ENCODE data around the gene IGFL3.
A peak's percentile ranks its signal among the peaks of the same experiment; 100 is the strongest.
"Not testable (repeated sequence)": the region's sequence is repeated elsewhere in the genome, so short reads cannot be mapped to it uniquely, and the experiment has no call there.

Gene IGFL3

DNA sequence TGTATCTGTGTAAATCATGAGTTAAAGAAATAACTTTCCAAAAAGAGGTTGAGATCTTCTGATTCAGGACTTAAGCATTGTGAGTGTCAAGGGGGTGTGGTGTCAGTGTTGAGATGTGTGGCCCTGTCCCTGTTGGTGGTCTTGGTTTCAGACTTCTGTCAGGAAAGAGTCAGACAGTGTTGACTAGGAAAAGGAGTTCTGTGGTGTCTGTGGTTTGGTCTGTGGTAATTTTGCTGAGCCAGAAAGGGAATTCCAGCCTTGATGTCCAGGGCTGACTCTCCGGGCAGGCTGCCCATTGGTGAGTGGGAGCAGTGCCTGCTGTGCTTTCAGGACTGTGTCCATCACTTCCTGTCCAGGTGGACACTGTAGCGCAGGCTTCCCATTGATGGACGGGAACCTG lies 43.9 kb downstream of the IGFL3 start:
- no peak for TF ChIP-seq JUND (IDR thresholded peaks at IDR 0.05; ENCODE audit: low read depth)
- no peak for DNase-seq (ENCODE audit: low read depth in 1 of 2, low spot score in 1 of 2)
- in situ Hi-C loops (cut with HindIII; ENCODE audit: low pct_unique_long_range_greater_than_20kb, low sequenced_read_pairs) = no loop called here

DNA sequence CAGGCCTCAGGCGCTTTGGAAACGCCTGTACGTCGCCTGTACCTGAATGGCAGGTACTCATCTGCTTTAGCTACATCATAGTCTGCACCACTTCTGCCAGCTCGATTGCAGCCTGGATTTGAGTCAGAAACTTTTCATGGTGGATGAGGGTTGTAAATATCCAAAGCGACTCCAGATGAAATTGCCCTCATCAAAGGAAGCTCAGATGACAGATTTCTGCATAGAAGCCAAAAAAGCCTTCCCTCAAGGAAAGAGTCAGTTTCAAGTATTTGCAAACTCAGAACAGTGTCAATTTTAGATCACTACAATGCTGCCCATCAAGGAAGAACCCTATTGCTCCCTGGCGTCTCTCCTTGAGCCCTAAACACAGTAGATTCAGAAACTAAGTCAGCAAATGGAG lies 44.9 kb downstream of the IGFL3 start:
- in situ Hi-C loops (cut with HindIII; ENCODE audit: low pct_unique_long_range_greater_than_20kb, low sequenced_read_pairs) = no loop called here
- no peak for DNase-seq (ENCODE audit: low read depth in 1 of 2, low spot score in 1 of 2)
- TF ChIP-seq JUND (IDR thresholded peaks at IDR 0.05; ENCODE audit: low read depth) = no peak

GRCh38 chr19:46078573-46079332 lies 45.7 kb downstream of the IGFL3 start:
- in situ Hi-C loops (cut with HindIII; ENCODE audit: low pct_unique_long_range_greater_than_20kb, low sequenced_read_pairs) = not testable (repeated sequence)
- DNase-seq (ENCODE audit: low read depth in 1 of 2, low spot score in 1 of 2) = peak; percentile 43 to 76

GRCh38 chr19:46077815-46078167 lies 46.7 kb downstream of the IGFL3 start:
- in situ Hi-C loops (cut with HindIII; ENCODE audit: low pct_unique_long_range_greater_than_20kb, low sequenced_read_pairs) = no loop called here
- DNase-seq (ENCODE audit: low read depth in 1 of 2, low spot score in 1 of 2) = no peak
- no peak for TF ChIP-seq JUND (IDR thresholded peaks at IDR 0.05; ENCODE audit: low read depth)

DNA sequence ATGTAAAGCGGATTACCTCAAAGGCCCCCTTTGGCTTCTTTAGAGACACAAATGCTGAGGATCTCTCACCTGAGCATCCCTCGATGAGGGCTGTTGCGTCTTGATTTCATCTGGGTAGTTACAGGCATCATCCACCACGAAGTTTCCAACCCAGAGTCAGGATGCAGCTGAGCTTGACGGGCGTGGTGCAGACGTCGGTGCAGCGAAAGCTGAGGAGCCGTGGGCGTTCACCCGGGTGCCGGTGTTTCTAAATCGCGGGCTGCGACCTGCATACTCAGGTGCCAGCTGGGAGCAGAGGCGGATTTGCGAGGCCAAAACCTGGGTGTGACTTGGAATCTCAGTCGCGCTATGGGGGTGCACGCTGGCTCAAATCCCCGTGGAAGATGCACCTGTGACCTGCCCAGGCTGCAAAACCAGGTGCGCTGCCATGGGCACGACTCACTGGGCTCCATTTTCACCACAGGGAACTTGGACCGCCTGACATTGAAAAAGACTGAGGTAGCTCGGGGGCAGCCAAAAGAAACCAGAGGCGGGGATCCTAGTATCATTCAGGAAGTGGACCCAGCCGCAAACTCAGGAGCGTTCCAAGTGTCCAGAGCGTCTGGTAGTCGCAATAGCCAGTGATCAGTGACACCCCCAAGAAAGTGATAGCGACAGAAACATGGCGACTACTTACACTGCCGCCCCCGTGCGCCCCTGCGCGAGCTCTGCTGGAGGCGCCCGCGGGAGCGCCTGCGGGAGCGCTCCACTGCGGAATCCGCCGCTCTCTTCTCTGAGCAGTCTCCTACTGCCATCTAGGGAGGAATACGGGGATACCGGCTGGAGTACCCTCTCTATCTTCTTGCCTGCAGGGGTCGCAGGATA lies 47.3 kb downstream of the IGFL3 start:
- in situ Hi-C loops (cut with HindIII; ENCODE audit: low pct_unique_long_range_greater_than_20kb, low sequenced_read_pairs) = no loop called here
- peak; percentile 57 to 79 for DNase-seq (ENCODE audit: low read depth in 1 of 2, low spot score in 1 of 2)
- TF ChIP-seq JUND (IDR thresholded peaks at IDR 0.05; ENCODE audit: low read depth) = no peak

GRCh38 chr19:46076031-46076880 lies 48.2 kb downstream of the IGFL3 start:
- in situ Hi-C loops (cut with HindIII; ENCODE audit: low pct_unique_long_range_greater_than_20kb, low sequenced_read_pairs) = no loop called here
- no peak for TF ChIP-seq JUND (IDR thresholded peaks at IDR 0.05; ENCODE audit: low read depth)
- no peak for DNase-seq (ENCODE audit: low read depth in 1 of 2, low spot score in 1 of 2)

- DNase-seq (ENCODE audit: low read depth in 1 of 2, low spot score in 1 of 2) = no peak
- in situ Hi-C loops (cut with HindIII; ENCODE audit: low pct_unique_long_range_greater_than_20kb, low sequenced_read_pairs) = no loop called here
- no peak for TF ChIP-seq JUND (IDR thresholded peaks at IDR 0.05; ENCODE audit: low read depth)
These were observed 51.1 kb downstream of the IGFL3 start for GRCh38 chr19:46073268-46073922.

Measured in T47D (cell line).